NCI-H2227 (cell line): Measurements from ENCODE around the gene EIF5.
"Not testable (repeated sequence)": the region's sequence is repeated elsewhere in the genome, so short reads cannot be mapped to it uniquely, and the experiment has no call there.

Source experiments
- DNase-seq: peaks from one replicate; lab custom pipeline; 2025; ENCODE audit not compliant: unreplicated experiment; lab: John Stamatoyannopoulos, UW

EIF5 gene

GRCh38 chr14:103334644-103335622 is 896 bp downstream of the EIF5 start:
- peak; percentile 85 for DNase-seq

GRCh38 chr14:103336191-103336590 is 2.2 kb downstream of the EIF5 start:
- DNase-seq: no peak

DNA sequence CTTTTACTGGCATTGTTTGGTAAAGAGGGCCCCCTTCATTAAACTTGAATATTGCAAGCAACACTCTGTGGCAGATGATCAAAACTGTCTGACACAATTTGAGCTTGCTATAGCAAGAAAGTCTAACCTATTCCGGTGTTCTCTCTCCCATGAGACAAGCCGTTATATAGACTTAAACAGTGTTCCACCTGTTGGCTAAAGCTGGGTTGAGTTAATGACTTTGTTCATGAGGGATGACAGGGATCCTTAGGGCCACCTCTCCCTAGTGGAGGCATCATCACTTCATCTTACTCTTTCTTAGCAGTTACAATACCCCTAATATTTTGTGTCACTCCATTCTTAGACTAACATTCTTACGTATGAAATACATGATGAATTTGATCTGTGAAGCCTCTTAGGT is 3.8 kb downstream of the EIF5 start:
- no peak for DNase-seq

DNA sequence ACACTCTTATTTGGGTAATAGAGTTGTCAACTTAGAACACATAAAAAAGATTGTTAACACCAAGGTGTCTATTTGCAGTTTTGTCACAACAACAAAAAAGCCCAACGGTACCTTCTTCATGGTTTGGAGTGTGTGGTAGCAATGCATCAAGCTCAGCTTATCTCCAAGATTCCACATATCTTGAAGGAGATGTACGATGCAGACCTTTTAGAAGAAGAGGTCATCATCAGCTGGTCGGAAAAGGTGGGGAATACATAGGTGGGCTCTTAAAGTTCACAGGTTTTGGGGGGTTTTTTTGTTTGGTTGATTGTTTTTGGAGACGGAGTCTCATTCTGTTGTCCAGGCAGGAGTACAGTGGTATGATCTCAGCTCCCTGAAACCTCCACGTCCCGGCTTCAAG is 5.5 kb downstream of the EIF5 start:
- DNase-seq: no peak

DNA sequence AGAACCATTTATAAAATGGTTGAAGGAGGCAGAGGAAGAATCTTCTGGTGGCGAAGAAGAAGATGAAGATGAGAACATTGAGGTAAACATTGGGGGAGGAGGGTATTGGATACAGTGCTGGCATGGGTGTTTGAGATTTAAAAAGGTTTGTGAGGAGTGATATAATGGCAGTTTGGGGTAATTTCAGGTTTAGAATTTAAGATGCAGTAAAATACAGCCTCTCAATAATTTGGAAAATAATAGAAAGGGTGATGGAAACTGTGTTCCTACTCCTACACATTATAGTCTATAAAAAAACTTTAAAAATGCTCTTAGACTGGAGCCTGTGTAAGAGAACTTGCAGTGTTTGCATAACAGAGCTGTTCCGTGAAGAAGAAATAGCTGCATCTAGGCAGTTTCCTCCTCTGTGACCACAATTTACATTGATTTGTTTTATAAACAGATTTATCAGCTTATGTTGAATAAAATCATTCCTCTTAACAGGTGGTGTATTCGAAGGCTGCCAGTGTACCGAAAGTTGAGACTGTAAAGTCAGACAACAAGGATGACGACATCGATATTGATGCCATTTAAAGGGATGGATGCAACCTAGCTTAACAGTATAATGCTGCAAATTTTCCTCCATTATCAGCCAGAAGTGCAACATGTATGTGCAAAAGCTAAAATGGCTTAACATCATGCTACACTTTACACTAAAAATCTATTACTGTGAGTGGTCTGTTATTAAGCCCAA is 6.6 kb downstream of the EIF5 start:
- no peak for DNase-seq

GRCh38 chr14:103341250-103342129 is 7.5 kb downstream of the EIF5 start:
- DNase-seq: no peak

DNA sequence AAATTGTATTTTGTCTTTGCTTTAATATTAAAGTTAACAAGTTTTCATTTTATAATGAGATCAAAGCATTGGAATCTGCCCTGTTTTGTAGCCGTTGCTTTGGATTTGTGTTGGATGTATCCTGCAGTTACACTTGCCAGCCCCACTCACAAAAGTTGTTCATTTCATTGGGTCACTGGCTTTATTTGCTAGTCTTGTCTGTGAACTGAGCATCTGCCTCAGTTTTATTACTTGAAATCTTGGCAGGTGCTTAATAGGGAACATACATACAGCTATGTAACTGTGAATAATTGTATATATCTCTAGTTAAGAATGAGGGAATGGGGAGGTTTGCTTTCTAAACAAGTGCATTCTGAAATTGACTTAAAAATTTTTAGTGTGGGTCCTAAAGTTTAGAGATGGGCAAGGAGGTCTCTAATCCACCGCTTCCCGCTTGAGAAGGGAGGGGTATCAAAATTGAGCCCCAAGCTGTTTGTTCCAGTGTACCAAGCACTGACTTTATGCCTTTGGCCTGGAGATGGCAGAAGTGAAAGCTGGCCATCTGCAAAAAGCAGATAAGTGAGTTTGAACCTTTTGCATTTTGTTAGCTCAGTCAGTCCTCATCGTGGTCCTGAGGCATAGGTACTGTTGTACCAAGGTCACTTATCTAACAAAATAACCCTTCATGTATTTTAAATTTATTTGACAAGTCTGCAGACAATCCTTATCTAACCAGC is 9.3 kb downstream of the EIF5 start:
- DNase-seq: no peak

GRCh38 chr14:103343905-103344797 is 10.1 kb downstream of the EIF5 start:
- DNase-seq: no peak

DNA sequence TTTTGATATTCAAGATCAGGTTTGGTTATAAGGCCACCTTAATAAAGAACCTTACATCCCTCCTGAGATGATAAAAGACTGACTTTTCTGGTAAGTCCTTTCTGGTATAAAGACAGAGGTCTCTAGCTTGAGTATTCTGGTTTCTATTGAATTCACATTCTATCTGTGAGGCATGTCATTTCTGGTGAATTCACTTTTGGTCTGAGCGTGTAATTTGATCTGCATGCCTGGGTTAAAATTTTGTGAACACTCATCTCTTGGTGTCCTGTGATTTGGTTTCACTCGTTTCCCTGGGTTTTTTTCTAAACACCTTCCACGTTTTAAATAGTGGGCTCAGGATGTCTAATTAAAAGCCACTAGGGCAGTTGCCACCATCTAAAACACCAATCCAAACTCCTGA is 12.2 kb downstream of the EIF5 start:
- DNase-seq: no peak

DNA sequence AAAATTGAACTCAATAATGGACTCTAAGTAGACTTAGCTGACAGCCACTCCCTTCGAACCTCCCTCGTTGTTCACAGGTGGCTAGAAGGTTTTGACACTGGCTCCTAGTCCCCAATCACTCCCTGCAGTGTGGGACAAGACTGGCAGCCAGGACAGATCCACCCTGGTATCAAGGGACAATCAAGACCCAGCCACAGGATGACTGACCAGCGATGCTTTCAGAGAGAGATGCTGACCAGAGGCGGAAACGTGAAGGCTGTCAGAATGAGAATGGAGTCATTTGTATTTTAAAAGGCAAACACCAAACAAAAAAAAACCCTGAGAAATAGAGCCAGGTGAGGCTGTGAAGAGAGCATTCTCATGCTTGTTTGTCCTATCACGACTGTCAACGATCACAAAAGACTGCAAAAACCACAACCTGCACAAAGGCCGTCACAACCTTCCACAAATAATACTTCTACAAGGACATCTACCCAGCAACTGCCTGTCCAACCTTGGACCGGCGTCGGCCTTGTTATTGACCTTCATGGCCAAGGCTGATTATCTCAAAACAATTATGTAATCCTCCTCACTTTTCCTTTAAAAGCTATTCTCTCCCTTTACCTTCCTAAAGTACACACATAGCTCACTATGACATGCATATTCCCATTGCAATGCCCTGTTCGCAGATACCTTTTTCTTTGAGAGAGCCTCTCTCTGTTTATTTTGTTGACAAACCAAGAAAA is 13.2 kb downstream of the EIF5 start:
- no peak for DNase-seq

- DNase-seq: no peak
Measured at GRCh38 chr14:103348154-103348553, 14.1 kb downstream of the EIF5 start.

GRCh38 chr14:103349982-103350381 is 15.9 kb downstream of the EIF5 start:
- no peak for DNase-seq

- DNase-seq: no peak
Measured at GRCh38 chr14:103353362-103353761, 19.3 kb downstream of the EIF5 start.

GRCh38 chr14:103354141-103354540 is 20.1 kb downstream of the EIF5 start:
- DNase-seq: no peak

DNA sequence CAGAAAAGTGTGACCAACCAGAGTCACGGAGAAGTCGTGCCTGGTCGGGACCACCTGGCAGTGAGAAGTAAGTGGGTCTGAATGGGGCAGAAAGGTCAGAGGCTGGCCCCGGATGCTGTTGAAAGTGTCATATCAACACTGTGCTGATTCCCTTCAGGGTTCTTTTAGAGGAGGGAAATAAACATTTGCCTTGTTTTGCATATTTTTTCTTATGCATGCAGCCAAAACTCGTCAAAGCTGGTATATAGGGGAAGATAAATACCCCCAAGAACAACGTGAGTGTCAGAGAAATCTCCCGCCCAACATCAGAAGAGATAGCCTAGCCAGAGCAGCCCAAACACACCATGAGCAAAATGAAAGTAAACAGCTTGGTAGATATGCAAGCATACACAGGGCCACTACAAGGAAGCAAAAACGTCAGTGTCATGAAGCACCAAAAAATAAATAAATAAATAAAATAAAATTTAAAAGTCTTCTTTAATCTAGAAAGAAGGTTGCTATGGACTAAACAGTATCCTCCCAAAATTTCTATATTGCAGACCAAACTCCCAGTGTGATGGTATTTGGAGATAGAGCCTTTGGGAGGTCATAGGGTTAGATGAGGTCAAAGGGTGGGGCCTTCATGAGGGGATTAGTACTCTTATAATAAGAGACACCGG is 22.1 kb downstream of the EIF5 start:
- DNase-seq: no peak

- DNase-seq: not testable (repeated sequence)
Measured at GRCh38 chr14:103357552-103357951, 23.5 kb downstream of the EIF5 start.

- DNase-seq: no peak
Measured at GRCh38 chr14:103360548-103360947, 26.5 kb downstream of the EIF5 start.

DNA sequence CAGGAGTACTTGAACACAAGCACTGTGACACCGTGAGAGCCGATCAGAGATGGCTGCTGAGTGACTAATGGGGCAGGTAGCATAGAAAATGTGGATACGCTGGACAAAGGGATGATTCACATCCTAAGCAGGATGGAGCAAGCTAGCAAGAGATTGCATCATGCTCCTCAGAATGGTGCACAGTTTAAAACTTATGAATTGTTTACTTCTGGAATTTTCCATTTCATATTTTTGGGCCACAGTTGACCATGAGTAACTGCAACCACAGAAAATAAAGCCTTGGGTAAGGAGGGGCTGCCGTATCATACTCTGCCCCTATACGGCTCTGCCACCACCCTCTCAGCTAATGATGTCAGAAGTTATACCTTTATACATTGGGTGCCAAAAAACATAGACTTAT is 27.8 kb downstream of the EIF5 start:
- DNase-seq: no peak
